ENCODE data around the gene SLC22A23. TPM values are rescaled to one million over a fixed set of nuclear protein-coding genes. Genes with fewer than 3 reads are reported as not detected.

The SLC22A23 gene
- total and polyA plus RNA-seq, 2 of the 4 experiments (the other 2 are of a cell fraction) = 0.72 to 1.6 TPM

DNA sequence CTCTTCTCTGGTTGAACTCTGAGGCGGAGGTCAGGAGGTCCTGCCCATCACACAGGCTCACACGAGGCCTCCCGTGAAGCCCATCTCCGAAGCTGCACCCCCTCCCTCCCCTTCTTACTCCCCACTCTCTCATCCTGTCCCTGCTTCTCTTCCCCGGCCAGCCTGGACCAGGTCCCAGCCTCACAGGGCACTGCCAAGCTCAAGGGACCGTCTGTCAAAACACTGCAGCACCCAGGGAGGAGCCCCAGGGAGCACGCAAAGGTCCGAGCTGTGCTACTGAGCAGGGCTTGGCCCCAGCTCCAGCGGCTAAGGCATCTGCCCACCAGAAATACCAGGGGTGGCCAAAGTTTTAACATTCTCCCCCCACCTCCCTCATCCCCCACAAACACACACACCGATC is 128.1 kb downstream of the SLC22A23 start:
- CTCF ChIA-PET = no interaction called here

More for the DNA sequence above, 128.1 kb downstream of the SLC22A23 start:
- Histone ChIP-seq H4K91ac (ENCODE audit: insufficient read depth, low read depth, low read length) (no peak overlapping the region), H2BK5ac (ENCODE audit: low read depth, low read length, poor library complexity, severe bottlenecking) (no peak overlapping the region), H2BK15ac (ENCODE audit: low read depth, low read length) (no peak overlapping the region), H3K23ac (ENCODE audit: low read depth, low read length) (no peak overlapping the region), H2AK9ac (replicated peaks; ENCODE audit: low read depth, low read length, poor library complexity) (no peak overlapping the region), H3K36me3 (ENCODE audit: control insufficient read depth, insufficient read depth, low read length) (no peaks in the 10 kb centered on the region), H3K9ac (ENCODE audit: low read depth, low read length) (no peak overlapping the region), H2BK20ac (ENCODE audit: low read depth, low read length) (no peak overlapping the region), H2AK5ac (ENCODE audit: low read depth, low read length) (no peak overlapping the region), H3K79me1 (ENCODE audit: low read depth in 1 of 2, low read length in 2 of 2) (no peaks in the 10 kb centered on the region), H3K14ac (replicated peaks; ENCODE audit: low read depth, low read length) (no peak overlapping the region), H3K4me1 (ENCODE audit: control insufficient read depth, insufficient read depth, low read length) (peaks cover 7% of the 10 kb centered on the region), H3K4me3 (ENCODE audit: insufficient read depth, low read depth, low read length) (no peak overlapping the region), H2AFZ (replicated peaks; ENCODE audit: low read length, poor library complexity) (no peak overlapping the region), H3K27ac (ENCODE audit: insufficient read depth, low read length) (no peak overlapping the region), H3K56ac (ENCODE audit: extremely low read depth, insufficient read depth, low read length) (no peak overlapping the region), H4K20me1 (ENCODE audit: insufficient read depth, low read length) (no peaks in the 10 kb centered on the region), H4K5ac (ENCODE audit: low read depth, low read length) (no peak overlapping the region), H3K27me3 (ENCODE audit: control insufficient read depth, insufficient read depth, low read length) (peaks cover 19% of the 10 kb centered on the region), H4K8ac (ENCODE audit: low read depth in 2 of 2, low read length in 2 of 2) (no peak overlapping the region), H3K9me1 (ENCODE audit: insufficient read depth, low read length) (peaks cover 4% of the 10 kb centered on the region; the same call in 1 of the 2 replicates), H3K9me3 (ENCODE audit: control insufficient read depth, insufficient read depth, low read length) (no peaks in the 10 kb centered on the region), H3K18ac (ENCODE audit: low read depth, low read length) (no peak overlapping the region), H3K4me2 (ENCODE audit: low read depth, low read length) (no peak overlapping the region), H2BK120ac (ENCODE audit: low read depth, low read length) (no peak overlapping the region), H3K4ac (ENCODE audit: low read depth, low read length) (no peak overlapping the region)
- TF ChIP-seq MAFK (IDR thresholded peaks at IDR 0.05; ENCODE audit: low read depth, low read length) (no peak), RCOR1 (IDR thresholded peaks at IDR 0.05; ENCODE audit: insufficient replicate concordance, low read length) (no peak), SMC3 (IDR thresholded peaks at IDR 0.05; ENCODE audit: low read depth, low read length) (no peak), MAZ (IDR thresholded peaks at IDR 0.05; ENCODE audit: borderline replicate concordance, low read depth, low read length) (no peak), RFX5 (IDR thresholded peaks at IDR 0.05; ENCODE audit: low read depth, low read length) (no peak), FOS (IDR thresholded peaks at IDR 0.05; ENCODE audit: low read depth, low read length) (no peak), BHLHE40 (IDR thresholded peaks at IDR 0.05; ENCODE audit: low read depth, low read length) (no peak)
- TF ChIP-seq, protein P1, sequence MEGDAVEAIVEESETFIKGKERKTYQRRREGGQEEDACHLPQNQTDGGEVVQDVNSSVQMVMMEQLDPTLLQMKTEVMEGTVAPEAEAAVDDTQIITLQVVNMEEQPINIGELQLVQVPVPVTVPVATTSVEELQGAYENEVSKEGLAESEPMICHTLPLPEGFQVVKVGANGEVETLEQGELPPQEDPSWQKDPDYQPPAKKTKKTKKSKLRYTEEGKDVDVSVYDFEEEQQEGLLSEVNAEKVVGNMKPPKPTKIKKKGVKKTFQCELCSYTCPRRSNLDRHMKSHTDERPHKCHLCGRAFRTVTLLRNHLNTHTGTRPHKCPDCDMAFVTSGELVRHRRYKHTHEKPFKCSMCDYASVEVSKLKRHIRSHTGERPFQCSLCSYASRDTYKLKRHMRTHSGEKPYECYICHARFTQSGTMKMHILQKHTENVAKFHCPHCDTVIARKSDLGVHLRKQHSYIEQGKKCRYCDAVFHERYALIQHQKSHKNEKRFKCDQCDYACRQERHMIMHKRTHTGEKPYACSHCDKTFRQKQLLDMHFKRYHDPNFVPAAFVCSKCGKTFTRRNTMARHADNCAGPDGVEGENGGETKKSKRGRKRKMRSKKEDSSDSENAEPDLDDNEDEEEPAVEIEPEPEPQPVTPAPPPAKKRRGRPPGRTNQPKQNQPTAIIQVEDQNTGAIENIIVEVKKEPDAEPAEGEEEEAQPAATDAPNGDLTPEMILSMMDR (conservative IDR thresholded peaks at IDR 0.05; ENCODE audit: low read depth, low read length) = no peak
- no peak for ATAC-seq (ENCODE audit: low read depth)
- WGBS, 2 experiments (ENCODE audit: extremely low coverage in 2 of 2, insufficient read length in 1 of 2) = no CpG with 5 or more reads among the region's 10 CpGs
- DNase-seq = no peak
- BruUV-seq (replicated peaks) = no TSS peak
- in situ Hi-C loops (cut with MboI; ENCODE audit: low sequenced_read_pairs) (no loop called here), intact Hi-C loops (cut with micrococcal nuclease) (no loop called here), dilution Hi-C loops (cut with HindIII; ENCODE audit: low sequenced_read_pairs, unreplicated experiment) (no loop called here)
- POLR2A ChIA-PET (ENCODE audit: unreplicated experiment) = no interaction called here
